GM23338 (cell line): ENCODE data around the gene CHN1. TPM values are rescaled to one million over a fixed set of nuclear protein-coding genes. Genes with fewer than 3 reads are reported as not detected.

ENCODE experiments used
- ATAC-seq: fragments of 200-7000 bp; cut with Tn5 transposase; 3 replicates; pipeline ENCODE4 v1.9.1; 2020
- DNase-seq: peaks from one replicate; pipeline ENCODE4 v3.0.0-alpha.2; 2015; ENCODE audit warnings: low spot score
- H2AFZ ChIP-seq: fragments of 200-600 bp; sonication (generic); 2 replicates; pipeline ENCODE4 v1.8.0; 2016; ENCODE audit warnings: antibody characterized with exemption, mild to moderate bottlenecking, moderate library complexity
- H3F3A ChIP-seq: fragments of 200-600 bp; sonication (generic); replicated peaks from 2 replicates; pipeline ENCODE4 v1.8.0; 2017; ENCODE audit warnings: antibody characterized with exemption, mixed run types, low read depth
- H3K27ac ChIP-seq: fragments of 200-600 bp; sonication (generic); 2 replicates; pipeline ENCODE4 v1.6.1; 2016; ENCODE audit warnings: low read depth
- H3K27me3 ChIP-seq: fragments of 200-600 bp; sonication (generic); 2 replicates; pipeline ENCODE4 v1.8.0; 2016; ENCODE audit warnings: mild to moderate bottlenecking, mixed run types, moderate library complexity; ENCODE audit not compliant: insufficient read depth
- H3K36me3 ChIP-seq: fragments of 200-600 bp; sonication (generic); 2 replicates; pipeline ENCODE4 v1.8.0; 2016; ENCODE audit warnings: mild to moderate bottlenecking; ENCODE audit not compliant: insufficient read depth
- H3K4me1 ChIP-seq: fragments of 200-600 bp; sonication (generic); 2 replicates; pipeline ENCODE4 v1.8.0; 2016; ENCODE audit warnings: mild to moderate bottlenecking, moderate library complexity; ENCODE audit not compliant: insufficient read depth
- H3K4me2 ChIP-seq: fragments of 200-600 bp; sonication (generic); 2 replicates; pipeline ENCODE4 v1.7.1; 2017; ENCODE audit warnings: mixed run types
- H3K4me3 ChIP-seq: fragments of 200-600 bp; sonication (generic); 2 replicates; pipeline ENCODE4 v1.6.1; 2016; ENCODE audit warnings: mixed run types
- H3K79me2 ChIP-seq: fragments of 200-600 bp; sonication (generic); replicated peaks from 2 replicates; pipeline ENCODE4 v1.8.0; 2017; ENCODE audit warnings: mild to moderate bottlenecking; ENCODE audit not compliant: insufficient read depth
- H3K9me2 ChIP-seq: fragments of 200-600 bp; sonication (generic); 2 replicates; pipeline ENCODE4 v1.8.0; 2017; ENCODE audit not compliant: insufficient read depth
- H4K20me1 ChIP-seq: fragments of 200-600 bp; sonication (generic); replicated peaks from 2 replicates; pipeline ENCODE4 v1.8.0; 2017; ENCODE audit warnings: mild to moderate bottlenecking; ENCODE audit not compliant: insufficient read depth
- H3K27ac Mint-ChIP-seq: 2 replicates; pipeline ENCODE4 v1.8.0; 2020; ENCODE audit warnings: inconsistent platforms, mild to moderate bottlenecking, moderate library complexity, mixed read lengths
- H3K27me3 Mint-ChIP-seq: 3 replicates; pipeline ENCODE4 v1.8.0; 2022; ENCODE audit warnings: low read depth, mild to moderate bottlenecking, moderate library complexity, mixed read lengths, inconsistent platforms; ENCODE audit not compliant: insufficient read depth, poor library complexity
- H3K36me3 Mint-ChIP-seq: 3 replicates; pipeline ENCODE4 v1.8.0; 2021; ENCODE audit warnings: low read depth, mild to moderate bottlenecking, inconsistent platforms, moderate library complexity, mixed read lengths
- H3K4me1 Mint-ChIP-seq: 3 replicates; pipeline ENCODE4 v1.8.0; 2020; ENCODE audit warnings: mild to moderate bottlenecking, inconsistent platforms, mixed read lengths
- H3K4me3 Mint-ChIP-seq: 3 replicates; pipeline ENCODE4 v1.8.0; 2021; ENCODE audit warnings: moderate library complexity, mild to moderate bottlenecking, inconsistent platforms, mixed read lengths
- H3K9me3 Mint-ChIP-seq: 3 replicates; pipeline ENCODE4 v1.8.0; 2020; ENCODE audit warnings: moderate library complexity, mild to moderate bottlenecking, inconsistent platforms, mixed read lengths
- EZH2 ChIP-seq: fragments of 200-600 bp; sonication (generic); IDR thresholded peaks from one replicate; pipeline ENCODE4 v1.8.0; 2017; ENCODE audit warnings: antibody characterized with exemption, mild to moderate bottlenecking, low read depth; ENCODE audit not compliant: unreplicated experiment
- EZH2phosphoT487 ChIP-seq: fragments of 200-600 bp; sonication (generic); IDR thresholded peaks from one replicate; pipeline ENCODE4 v1.8.1; 2018; ENCODE audit warnings: antibody characterized with exemption; ENCODE audit not compliant: unreplicated experiment
- JUNB ChIP-seq: IDR thresholded peaks from one replicate; pipeline ENCODE4 v1.6.1; 2016; ENCODE audit warnings: antibody characterized with exemption; ENCODE audit not compliant: unreplicated experiment
- POLR2AphosphoS5 ChIP-seq: IDR thresholded peaks from 2 replicates; pipeline ENCODE4 v1.6.1; 2016; ENCODE audit warnings: antibody characterized with exemption, low read depth
- STAT1 ChIP-seq: IDR thresholded peaks from one replicate; pipeline ENCODE4 v1.6.1; 2016; ENCODE audit warnings: antibody characterized with exemption; ENCODE audit not compliant: unreplicated experiment
- ZNF114 ChIP-seq: fragments of 250-450 bp; sonication (Bioruptor Pico); IDR thresholded peaks from 2 replicates; pipeline ENCODE4 v1.5.0; 2020; ENCODE audit warnings: mild to moderate bottlenecking, moderate library complexity
- polyA plus RNA-seq: library from polyadenylated mRNA; unstranded; fragments of >200 nt; fragmentation: Nextera tagmentation; extraction: Ambion mirVana; gene quantifications from 2 replicates; pipeline ENCODE4 v1.2.1, GENCODE V29; 2016
- total RNA-seq: library from RNA; depleted of rRNA; stranded (reverse); fragments of >200 nt; shearing (Covaris generic); gene quantifications from 2 replicates; pipeline ENCODE4 v1.2.3, GENCODE V29; 2014
- TF ChIP-seq, protein P1 (sequence below), 2 experiments: fragments of 200-600 bp in 1 of 2; sonication (generic) in 1 of 2; conservative IDR thresholded peaks; 2 replicates each; pipeline versions ENCODE4 v1.5.1 to v1.6.1; 2016 to 2017; ENCODE audit warnings: antibody characterized with exemption in 2 of 2, low read depth in 2 of 2, mild to moderate bottlenecking in 2 of 2, moderate library complexity in 1 of 2
- TF ChIP-seq, protein P2 (sequence below): IDR thresholded peaks from one replicate; pipeline ENCODE4 v1.6.1; 2018; ENCODE audit warnings: antibody characterized with exemption; ENCODE audit not compliant: unreplicated experiment

CHN1 gene
- total and polyA plus RNA-seq, 2 experiments from 2014 or later, result 28.1 to 36.5 TPM

GRCh38 chr2:175037941-175038340, 32.8 kb upstream of the CHN1 start:
- Mint-ChIP-seq H3K9me3 (no peaks in the 10 kb centered on the region; the same call in none of the 3 replicates), H3K4me3 (no peak overlapping the region), H3K4me1 (peaks cover 9% of the 10 kb centered on the region), H3K36me3 (no peaks in the 10 kb centered on the region; the same call in 2 of the 3 replicates), H3K27ac (no peak overlapping the region), H3K27me3 (peaks cover 2% of the 10 kb centered on the region)
- H3K9me2 ChIP-seq, result peaks cover 12% of the 10 kb centered on the region
- no peaks in the 10 kb centered on the region for H3K36me3 ChIP-seq
- H4K20me1 ChIP-seq, result no peaks in the 10 kb centered on the region; the same call in 1 of the 2 replicates
- DNase-seq (no peak), ATAC-seq (no peak)
- no peak for TF ChIP-seq ZNF114 (CRISPR knock-in tag)
- no peak overlapping the region for H3K4me3 ChIP-seq
- no peaks in the 10 kb centered on the region for H3K4me1 ChIP-seq
- no peak overlapping the region for H3K4me2 ChIP-seq
- H2AFZ ChIP-seq, result no peak overlapping the region
- no peak overlapping the region for H3K27ac ChIP-seq
- H3F3A ChIP-seq, result no peaks in the 10 kb centered on the region
- no peaks in the 10 kb centered on the region for H3K79me2 ChIP-seq
- H3K27me3 ChIP-seq, result no peaks in the 10 kb centered on the region

- Histone ChIP-seq H3K27ac (no peak overlapping the region), H3K27me3 (no peaks in the 10 kb centered on the region), H3F3A (no peaks in the 10 kb centered on the region), H3K9me2 (peaks cover 12% of the 10 kb centered on the region), H3K4me2 (no peak overlapping the region), H3K4me3 (no peak overlapping the region), H3K79me2 (no peaks in the 10 kb centered on the region), H3K36me3 (no peaks in the 10 kb centered on the region), H2AFZ (no peak overlapping the region), H3K4me1 (no peaks in the 10 kb centered on the region), H4K20me1 (no peaks in the 10 kb centered on the region; the same call in 1 of the 2 replicates)
- DNase-seq (peak; percentile 70), ATAC-seq (no peak)
- TF ChIP-seq STAT1, result no peak
- no peak for TF ChIP-seq EZH2phosphoT487
- TF ChIP-seq ZNF114 (CRISPR knock-in tag), result no peak
- TF ChIP-seq, protein P1, sequence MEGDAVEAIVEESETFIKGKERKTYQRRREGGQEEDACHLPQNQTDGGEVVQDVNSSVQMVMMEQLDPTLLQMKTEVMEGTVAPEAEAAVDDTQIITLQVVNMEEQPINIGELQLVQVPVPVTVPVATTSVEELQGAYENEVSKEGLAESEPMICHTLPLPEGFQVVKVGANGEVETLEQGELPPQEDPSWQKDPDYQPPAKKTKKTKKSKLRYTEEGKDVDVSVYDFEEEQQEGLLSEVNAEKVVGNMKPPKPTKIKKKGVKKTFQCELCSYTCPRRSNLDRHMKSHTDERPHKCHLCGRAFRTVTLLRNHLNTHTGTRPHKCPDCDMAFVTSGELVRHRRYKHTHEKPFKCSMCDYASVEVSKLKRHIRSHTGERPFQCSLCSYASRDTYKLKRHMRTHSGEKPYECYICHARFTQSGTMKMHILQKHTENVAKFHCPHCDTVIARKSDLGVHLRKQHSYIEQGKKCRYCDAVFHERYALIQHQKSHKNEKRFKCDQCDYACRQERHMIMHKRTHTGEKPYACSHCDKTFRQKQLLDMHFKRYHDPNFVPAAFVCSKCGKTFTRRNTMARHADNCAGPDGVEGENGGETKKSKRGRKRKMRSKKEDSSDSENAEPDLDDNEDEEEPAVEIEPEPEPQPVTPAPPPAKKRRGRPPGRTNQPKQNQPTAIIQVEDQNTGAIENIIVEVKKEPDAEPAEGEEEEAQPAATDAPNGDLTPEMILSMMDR (conservative IDR thresholded peaks at IDR 0.05; ENCODE audit: low read depth in 2 of 2), result peak; percentile 54 to 68
- TF ChIP-seq JUNB, result no peak
- Mint-ChIP-seq H3K4me1 (peaks cover 9% of the 10 kb centered on the region), H3K27me3 (peaks cover 2% of the 10 kb centered on the region), H3K27ac (no peak overlapping the region), H3K36me3 (no peaks in the 10 kb centered on the region; the same call in 2 of the 3 replicates), H3K9me3 (no peaks in the 10 kb centered on the region; the same call in 1 of the 3 replicates), H3K4me3 (no peak overlapping the region)
Measured at GRCh38 chr2:175036582-175037018, 31.4 kb upstream of the CHN1 start.

DNA sequence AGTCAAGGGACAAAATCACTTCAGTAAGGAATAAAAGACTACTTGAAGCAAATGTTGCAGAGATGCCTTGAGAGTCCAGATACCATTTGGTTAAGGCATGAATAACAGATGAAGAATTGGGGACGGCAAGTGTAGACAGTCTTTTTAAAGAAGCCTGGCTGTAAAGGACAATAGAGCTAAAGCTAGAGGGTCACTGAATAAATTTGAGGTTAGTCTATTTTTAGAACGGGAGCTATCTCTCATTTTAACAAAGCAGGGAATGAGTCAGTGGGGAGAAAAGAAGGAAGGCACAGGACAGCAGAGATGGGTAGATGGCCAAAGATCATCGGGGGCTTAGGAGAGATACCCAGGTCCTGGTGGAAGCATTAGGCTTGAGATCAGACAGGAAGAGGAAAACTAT, 30.6 kb upstream of the CHN1 start:
- H3K27me3 Mint-ChIP-seq, result peaks cover 2% of the 10 kb centered on the region
- Histone ChIP-seq H3K36me3 (no peaks in the 10 kb centered on the region), H2AFZ (peak overlapping the region; percentile 78; the same call in 1 of the 2 replicates), H4K20me1 (no peaks in the 10 kb centered on the region; the same call in 1 of the 2 replicates), H3K4me1 (no peaks in the 10 kb centered on the region), H3F3A (no peaks in the 10 kb centered on the region), H3K27me3 (no peaks in the 10 kb centered on the region), H3K79me2 (no peaks in the 10 kb centered on the region), H3K4me3 (no peak overlapping the region), H3K4me2 (no peak overlapping the region), H3K9me2 (peaks cover 12% of the 10 kb centered on the region), H3K27ac (no peak overlapping the region)
- H3K4me1 Mint-ChIP-seq, result peaks cover 9% of the 10 kb centered on the region
- H3K27ac Mint-ChIP-seq, result no peak overlapping the region
- no peak overlapping the region for H3K4me3 Mint-ChIP-seq
- no peaks in the 10 kb centered on the region; the same call in 1 of the 3 replicates for H3K9me3 Mint-ChIP-seq
- DNase-seq (no peak), ATAC-seq (no peak)
- no peaks in the 10 kb centered on the region; the same call in 2 of the 3 replicates for H3K36me3 Mint-ChIP-seq
- TF ChIP-seq POLR2AphosphoS5 (no peak), EZH2phosphoT487 (no peak), EZH2 (no peak), STAT1 (no peak)
- TF ChIP-seq, protein P2, sequence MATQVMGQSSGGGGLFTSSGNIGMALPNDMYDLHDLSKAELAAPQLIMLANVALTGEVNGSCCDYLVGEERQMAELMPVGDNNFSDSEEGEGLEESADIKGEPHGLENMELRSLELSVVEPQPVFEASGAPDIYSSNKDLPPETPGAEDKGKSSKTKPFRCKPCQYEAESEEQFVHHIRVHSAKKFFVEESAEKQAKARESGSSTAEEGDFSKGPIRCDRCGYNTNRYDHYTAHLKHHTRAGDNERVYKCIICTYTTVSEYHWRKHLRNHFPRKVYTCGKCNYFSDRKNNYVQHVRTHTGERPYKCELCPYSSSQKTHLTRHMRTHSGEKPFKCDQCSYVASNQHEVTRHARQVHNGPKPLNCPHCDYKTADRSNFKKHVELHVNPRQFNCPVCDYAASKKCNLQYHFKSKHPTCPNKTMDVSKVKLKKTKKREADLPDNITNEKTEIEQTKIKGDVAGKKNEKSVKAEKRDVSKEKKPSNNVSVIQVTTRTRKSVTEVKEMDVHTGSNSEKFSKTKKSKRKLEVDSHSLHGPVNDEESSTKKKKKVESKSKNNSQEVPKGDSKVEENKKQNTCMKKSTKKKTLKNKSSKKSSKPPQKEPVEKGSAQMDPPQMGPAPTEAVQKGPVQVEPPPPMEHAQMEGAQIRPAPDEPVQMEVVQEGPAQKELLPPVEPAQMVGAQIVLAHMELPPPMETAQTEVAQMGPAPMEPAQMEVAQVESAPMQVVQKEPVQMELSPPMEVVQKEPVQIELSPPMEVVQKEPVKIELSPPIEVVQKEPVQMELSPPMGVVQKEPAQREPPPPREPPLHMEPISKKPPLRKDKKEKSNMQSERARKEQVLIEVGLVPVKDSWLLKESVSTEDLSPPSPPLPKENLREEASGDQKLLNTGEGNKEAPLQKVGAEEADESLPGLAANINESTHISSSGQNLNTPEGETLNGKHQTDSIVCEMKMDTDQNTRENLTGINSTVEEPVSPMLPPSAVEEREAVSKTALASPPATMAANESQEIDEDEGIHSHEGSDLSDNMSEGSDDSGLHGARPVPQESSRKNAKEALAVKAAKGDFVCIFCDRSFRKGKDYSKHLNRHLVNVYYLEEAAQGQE, result no peak
